OCI-LY7 (cell line): ENCODE results near the gene GMDS.

Experiments used
- EZH2phosphoT487 ChIP-seq: fragments of 200-600 bp; sonication (generic); IDR thresholded peaks from 2 replicates; pipeline ENCODE4 v1.6.1; 2018; ENCODE audit warnings: low read depth, borderline replicate concordance, mild to moderate bottlenecking, mixed run types, antibody characterized with exemption, low read length, moderate library complexity, mixed read lengths
- TF ChIP-seq, protein P1 (sequence below): fragments of 200-600 bp; sonication (generic); conservative IDR thresholded peaks from 2 replicates; pipeline ENCODE4 v1.5.1; 2014; ENCODE audit warnings: mild to moderate bottlenecking, antibody characterized with exemption, low read length, moderate library complexity, mixed read lengths

DNA sequence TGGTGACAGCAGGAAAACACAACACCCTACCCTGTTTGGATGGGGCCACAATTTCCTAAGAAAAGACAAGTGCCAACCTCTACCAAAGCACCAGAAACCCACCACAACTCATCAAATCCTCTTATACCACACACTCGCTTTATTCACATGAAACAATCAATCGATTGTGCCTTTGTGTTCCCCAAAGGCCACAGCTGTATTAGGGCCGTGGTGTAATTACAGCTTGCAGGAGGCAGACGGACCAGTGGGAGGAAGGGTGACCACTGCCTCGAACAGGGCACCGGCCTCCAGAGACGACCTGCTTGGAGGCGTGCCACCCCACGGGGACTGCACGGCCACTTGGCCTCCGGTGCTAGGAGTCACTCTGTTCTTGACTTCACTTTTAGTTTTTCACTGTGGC is 371.6 kb downstream of the GMDS start:
- no peak for TF ChIP-seq EZH2phosphoT487
- TF ChIP-seq, protein P1, sequence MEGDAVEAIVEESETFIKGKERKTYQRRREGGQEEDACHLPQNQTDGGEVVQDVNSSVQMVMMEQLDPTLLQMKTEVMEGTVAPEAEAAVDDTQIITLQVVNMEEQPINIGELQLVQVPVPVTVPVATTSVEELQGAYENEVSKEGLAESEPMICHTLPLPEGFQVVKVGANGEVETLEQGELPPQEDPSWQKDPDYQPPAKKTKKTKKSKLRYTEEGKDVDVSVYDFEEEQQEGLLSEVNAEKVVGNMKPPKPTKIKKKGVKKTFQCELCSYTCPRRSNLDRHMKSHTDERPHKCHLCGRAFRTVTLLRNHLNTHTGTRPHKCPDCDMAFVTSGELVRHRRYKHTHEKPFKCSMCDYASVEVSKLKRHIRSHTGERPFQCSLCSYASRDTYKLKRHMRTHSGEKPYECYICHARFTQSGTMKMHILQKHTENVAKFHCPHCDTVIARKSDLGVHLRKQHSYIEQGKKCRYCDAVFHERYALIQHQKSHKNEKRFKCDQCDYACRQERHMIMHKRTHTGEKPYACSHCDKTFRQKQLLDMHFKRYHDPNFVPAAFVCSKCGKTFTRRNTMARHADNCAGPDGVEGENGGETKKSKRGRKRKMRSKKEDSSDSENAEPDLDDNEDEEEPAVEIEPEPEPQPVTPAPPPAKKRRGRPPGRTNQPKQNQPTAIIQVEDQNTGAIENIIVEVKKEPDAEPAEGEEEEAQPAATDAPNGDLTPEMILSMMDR = no peak
